Astrocyte of the spinal cord (primary cell): ENCODE data around the gene FGF21.
A peak's percentile ranks its signal among the peaks of the same experiment; 100 is the strongest.

ENCODE experiments used
- DNase-seq: peaks from one replicate; pipeline ENCODE4 v3.0.0; 2011; ENCODE audit warnings: low read depth, low spot score
- H3K4me3 ChIP-seq: 2 replicates; pipeline ENCODE4 v1.5.1; 2011; ENCODE audit warnings: low read depth, mild to moderate bottlenecking, low read length, moderate library complexity
- in situ Hi-C: cut with HindIII; loops from 2 replicates; pipeline ENCODE4 v1.10.0; 2017; ENCODE audit warnings: low sequenced_read_pairs
- TF ChIP-seq, protein P1 (sequence below): IDR thresholded peaks from 2 replicates; pipeline ENCODE4 v1.5.1; 2012; ENCODE audit warnings: low read depth, mild to moderate bottlenecking, low read length, inconsistent platforms

The FGF21 gene

DNA sequence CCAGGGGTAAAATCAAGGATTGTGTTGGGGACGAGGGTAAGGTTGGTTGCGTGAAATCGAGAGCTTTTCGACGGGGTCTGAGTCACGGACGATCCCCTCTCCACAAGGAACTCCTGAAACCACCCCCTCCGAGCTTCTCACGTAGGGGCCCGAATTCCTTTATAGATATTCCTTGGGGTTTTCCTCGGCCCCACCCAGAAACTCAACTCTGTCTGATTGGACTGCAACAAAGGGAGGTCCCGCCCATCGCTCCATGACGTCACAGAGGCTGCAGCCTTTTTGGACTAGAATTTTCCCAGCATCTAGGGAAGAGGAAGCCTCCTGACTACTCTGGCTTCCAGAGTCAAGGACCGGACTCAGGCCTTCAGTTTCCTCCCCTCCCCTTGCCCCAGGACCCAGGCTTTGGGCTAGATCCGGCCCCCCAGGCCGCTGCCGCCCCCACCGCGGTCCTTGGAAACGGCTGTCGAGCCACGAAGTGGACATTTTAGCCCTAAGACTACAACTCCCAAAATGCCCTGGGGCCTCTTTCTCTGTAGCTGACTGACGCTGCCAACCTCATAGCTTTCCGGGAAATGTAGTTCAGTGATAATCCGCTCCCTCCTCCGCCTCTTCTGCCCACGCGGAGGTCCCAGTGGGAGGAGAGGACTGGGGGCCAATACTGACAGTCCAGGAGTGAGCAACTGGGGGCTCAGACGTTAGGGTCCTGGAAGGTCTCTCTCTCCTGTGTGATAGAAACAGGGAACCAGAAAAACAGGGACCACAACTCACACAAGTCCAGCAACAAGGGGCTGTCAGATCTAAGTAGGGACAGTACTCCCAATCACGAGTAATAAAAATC is 8.4 kb upstream of the FGF21 start, which contains the start of gene IZUMO1:
Gene IZUMO1, minus strand, starts transcription at position 172 of the 838 bp plus-strand sequence. CDS start 1,050 bp downstream, outside the sequence.
- peak within 1 kb of the TSS; percentile 69 for H3K4me3 ChIP-seq
- DNase-seq: peak; percentile 92
- TF ChIP-seq, protein P1, sequence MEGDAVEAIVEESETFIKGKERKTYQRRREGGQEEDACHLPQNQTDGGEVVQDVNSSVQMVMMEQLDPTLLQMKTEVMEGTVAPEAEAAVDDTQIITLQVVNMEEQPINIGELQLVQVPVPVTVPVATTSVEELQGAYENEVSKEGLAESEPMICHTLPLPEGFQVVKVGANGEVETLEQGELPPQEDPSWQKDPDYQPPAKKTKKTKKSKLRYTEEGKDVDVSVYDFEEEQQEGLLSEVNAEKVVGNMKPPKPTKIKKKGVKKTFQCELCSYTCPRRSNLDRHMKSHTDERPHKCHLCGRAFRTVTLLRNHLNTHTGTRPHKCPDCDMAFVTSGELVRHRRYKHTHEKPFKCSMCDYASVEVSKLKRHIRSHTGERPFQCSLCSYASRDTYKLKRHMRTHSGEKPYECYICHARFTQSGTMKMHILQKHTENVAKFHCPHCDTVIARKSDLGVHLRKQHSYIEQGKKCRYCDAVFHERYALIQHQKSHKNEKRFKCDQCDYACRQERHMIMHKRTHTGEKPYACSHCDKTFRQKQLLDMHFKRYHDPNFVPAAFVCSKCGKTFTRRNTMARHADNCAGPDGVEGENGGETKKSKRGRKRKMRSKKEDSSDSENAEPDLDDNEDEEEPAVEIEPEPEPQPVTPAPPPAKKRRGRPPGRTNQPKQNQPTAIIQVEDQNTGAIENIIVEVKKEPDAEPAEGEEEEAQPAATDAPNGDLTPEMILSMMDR: no peak
- in situ Hi-C loops: no loop called here

DNA sequence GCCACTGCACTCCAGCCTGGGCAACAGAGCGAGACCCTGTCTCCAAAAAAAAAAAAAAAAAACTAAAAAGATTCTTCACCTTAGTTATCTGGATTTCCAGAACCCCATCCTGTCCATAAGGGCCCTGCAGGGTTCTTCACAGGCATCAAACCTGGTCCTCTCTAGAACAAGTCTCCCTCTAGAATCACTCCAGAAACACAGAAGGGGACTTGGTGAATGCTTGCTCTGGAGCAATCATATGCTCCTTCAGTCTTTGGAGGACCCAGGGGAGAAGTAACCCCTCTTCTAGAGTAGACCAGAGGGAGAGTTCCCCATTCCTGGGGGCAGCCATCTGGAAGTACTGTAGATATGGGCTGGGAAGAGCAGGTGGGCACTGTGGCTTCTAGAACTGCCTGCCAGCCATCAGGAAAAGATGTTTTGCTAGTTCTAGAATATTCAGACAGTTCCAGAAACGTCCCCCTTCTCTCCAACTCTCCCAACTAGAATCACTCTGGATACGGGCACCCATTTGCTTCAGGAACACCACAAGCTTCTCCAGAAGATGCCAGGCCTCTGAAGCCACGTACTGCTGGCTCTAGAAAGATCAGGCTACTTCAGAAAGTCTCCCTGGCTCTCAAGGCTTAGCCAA is 5.6 kb upstream of the FGF21 start:
- TF ChIP-seq, protein P1: no peak
- no peak overlapping the region for H3K4me3 ChIP-seq
- in situ Hi-C loops: no loop called here
- DNase-seq: no peak

DNA sequence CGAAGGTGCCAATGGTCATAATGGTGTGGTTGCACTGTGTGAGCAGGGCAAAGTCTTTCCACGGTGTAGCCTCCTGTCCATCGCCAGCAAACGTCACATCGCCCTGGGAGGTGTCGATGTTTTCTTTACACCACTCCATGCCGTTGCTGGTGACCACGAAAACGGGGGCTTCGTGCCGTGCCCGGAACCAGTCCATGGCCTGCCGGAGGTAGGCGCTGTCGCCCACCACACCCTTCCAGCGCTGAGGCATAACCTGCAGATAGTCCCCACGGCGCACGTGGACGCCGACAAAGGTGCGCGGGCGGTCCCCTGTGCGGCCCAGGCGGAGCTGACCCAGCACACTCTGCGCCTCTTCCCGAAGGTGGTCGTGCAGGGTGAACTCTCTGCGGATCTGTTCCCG is 5.0 kb upstream of the FGF21 start:
- in situ Hi-C loops: no loop called here
- no peak overlapping the region for H3K4me3 ChIP-seq

DNA sequence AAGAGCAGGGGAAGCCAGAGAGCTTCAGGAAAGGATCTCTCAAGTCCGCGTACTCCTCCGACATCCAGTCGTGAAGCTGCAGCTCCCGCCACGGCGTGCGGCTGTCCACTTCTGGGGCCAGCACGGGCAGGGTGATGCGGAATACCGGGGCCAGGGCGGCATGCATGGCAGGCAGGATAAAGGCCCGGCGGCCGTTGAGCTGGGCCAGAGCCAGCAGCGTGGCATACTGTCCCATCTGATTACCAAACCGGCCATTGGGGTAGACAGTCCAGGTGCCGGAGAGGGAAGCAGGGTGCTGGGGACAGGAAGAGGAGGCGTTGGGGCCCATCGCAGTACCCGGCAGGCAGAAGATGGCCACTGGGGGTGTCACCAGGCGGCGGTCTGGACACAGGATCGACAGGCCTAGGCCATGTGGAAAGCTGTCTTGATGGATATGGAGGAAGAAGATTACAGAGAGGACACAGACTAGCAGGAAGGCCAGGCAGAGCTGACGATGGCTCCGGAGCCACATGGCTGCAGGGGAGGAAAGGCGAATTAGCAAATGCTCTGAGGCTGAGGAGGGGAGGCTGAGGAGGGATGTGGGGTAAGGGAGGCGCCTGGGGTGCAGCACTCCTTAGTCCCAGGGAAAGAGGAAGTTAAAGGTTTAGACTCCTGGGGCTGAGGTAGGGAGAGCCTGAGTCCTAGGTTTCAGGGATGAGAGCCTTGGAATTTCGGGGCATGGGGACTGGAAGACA is 4.4 kb upstream of the FGF21 start:
- in situ Hi-C loops: no loop called here
- no peak overlapping the region for H3K4me3 ChIP-seq
- DNase-seq: no peak
- TF ChIP-seq, protein P1: no peak

More for the DNA sequence above, 5.0 kb upstream of the FGF21 start:
- TF ChIP-seq, protein P1: no peak
- no peak for DNase-seq

DNA sequence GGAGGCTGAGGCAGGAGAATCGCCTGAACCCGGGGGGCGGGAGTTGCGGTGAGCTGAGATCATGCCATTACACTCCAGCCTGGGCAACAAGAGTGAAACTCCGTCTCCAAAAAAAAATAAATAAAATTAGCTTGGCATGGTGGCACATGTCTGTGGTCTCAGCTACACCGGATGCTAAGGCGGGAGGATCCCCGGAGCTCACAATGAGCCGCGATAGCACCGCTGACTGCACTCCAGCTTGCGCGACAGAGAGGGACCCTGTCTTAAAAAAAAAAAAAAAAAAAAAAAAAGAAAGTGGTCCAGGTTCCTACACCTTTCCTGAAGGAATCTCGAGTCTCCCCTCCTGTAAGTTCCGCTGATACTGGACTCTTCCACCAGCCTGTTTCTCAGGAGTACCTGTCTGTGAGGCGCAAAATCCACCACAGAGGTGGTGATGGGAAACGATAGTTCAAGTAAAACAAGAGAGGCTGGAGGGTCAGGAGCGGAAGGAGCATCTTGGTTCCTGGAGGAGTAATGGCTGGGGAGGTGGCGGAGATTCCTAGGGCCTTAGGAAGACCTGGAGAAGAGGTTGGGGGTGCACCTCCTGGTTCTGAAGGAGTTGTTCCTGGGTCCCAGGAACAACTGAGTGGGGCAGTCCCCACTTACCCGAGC is 3.4 kb upstream of the FGF21 start:
- no peak for DNase-seq
- in situ Hi-C loops: no loop called here
- H3K4me3 ChIP-seq: peak overlapping the region; percentile 14
- TF ChIP-seq, protein P1: no peak
